Retinal pigment epithelial cell (primary cell): Measurements from ENCODE around the gene ARF6.
"Not testable (repeated sequence)": the region's sequence is repeated elsewhere in the genome, so short reads cannot be mapped to it uniquely, and the experiment has no call there.

Experiments used
- DNase-seq: peaks from one replicate; pipeline ENCODE4 v3.0.0-alpha.2; 2010; ENCODE audit warnings: low read depth
- H3K4me3 ChIP-seq: 2 replicates; pipeline ENCODE4 v1.5.1; 2011; ENCODE audit warnings: mild to moderate bottlenecking, low read length, control low read depth, moderate library complexity
- TF ChIP-seq, protein P1 (sequence below): conservative IDR thresholded peaks from 2 replicates; pipeline ENCODE4 v1.5.1; 2011; ENCODE audit warnings: low read depth, low read length, control low read depth, inconsistent platforms

ARF6 gene

DNA sequence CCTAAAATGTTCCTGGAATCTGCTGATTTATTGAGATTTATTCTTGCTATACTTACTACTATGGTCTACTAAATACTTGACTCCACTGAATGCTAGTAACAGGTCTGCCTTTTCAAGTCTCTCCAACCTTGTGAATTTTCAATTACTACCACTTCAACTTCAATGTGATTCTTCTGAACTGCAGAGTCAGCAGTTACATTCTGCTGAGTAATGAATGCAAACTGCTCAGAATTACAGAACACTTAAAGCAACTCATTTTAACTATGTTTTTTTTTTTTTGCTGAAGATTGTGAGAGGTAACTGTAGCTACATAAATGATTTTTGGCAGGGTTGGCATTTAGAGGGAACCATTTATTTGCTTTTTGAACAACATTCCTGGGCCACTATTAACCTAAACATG lies 41.8 kb downstream of the ARF6 start:
- TF ChIP-seq, protein P1, sequence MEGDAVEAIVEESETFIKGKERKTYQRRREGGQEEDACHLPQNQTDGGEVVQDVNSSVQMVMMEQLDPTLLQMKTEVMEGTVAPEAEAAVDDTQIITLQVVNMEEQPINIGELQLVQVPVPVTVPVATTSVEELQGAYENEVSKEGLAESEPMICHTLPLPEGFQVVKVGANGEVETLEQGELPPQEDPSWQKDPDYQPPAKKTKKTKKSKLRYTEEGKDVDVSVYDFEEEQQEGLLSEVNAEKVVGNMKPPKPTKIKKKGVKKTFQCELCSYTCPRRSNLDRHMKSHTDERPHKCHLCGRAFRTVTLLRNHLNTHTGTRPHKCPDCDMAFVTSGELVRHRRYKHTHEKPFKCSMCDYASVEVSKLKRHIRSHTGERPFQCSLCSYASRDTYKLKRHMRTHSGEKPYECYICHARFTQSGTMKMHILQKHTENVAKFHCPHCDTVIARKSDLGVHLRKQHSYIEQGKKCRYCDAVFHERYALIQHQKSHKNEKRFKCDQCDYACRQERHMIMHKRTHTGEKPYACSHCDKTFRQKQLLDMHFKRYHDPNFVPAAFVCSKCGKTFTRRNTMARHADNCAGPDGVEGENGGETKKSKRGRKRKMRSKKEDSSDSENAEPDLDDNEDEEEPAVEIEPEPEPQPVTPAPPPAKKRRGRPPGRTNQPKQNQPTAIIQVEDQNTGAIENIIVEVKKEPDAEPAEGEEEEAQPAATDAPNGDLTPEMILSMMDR = no peak
- no peak for DNase-seq
- H3K4me3 ChIP-seq = no peak overlapping the region

DNA sequence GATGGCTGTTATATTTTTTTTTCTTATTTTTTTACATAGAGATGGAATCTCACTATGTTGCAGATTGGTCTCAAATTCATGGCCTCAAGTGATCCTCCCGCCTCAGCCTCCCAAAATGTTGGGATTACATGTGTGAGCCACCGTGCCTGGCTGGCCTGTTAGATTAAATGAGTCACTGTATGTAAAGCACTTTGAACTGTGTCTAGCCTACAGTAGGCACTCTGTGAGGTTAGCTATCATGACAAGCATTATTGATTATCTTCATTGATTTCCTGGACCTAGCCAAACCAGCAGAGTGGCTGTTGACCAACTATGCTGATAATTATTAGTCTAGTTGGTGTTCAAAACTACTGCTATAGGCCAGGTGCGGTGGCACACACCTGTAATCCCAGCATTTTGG lies 42.6 kb downstream of the ARF6 start:
- no peak for DNase-seq
- no peak overlapping the region for H3K4me3 ChIP-seq
- TF ChIP-seq, protein P1 = no peak

DNA sequence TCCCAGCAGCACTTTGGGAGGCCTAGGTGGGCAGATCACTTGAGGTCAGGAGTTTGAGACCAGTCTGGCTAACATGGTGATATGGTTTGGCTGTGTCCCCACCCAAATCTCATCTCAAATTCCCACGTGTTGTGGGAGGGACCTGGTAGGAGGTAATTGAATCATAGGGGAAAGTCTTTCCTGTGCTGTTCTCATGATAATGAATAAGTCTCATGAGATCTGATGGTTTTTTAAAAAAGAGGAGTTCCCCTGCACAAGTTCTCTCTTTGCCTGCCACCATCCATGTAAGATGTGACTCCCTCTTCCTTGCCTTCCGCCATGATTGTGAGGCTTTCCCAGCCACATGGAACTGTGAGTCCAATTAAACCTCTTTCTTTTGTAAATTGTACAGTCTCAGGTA lies 43.4 kb downstream of the ARF6 start:
- not testable (repeated sequence) for H3K4me3 ChIP-seq, DNase-seq

DNA sequence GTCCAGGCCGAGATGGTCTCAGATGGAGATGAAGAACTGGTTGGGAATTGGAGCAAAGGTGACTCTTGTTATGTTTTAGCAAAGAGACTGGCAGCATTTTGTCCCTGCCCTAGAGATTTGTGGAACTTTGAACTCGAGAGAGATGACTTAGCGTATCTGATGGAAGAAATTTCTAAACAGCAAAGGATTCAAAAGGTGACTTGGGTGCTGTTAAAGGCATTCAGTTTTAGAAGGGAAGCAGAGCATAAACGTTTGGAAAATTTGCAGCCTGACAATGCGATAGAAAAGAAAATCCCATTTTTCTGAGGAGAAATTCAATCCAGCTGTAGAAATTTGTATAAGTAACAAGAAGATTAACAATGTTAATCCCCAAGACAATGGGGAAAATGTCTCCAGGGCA lies 44.0 kb downstream of the ARF6 start:
- not testable (repeated sequence) for H3K4me3 ChIP-seq, DNase-seq

DNA sequence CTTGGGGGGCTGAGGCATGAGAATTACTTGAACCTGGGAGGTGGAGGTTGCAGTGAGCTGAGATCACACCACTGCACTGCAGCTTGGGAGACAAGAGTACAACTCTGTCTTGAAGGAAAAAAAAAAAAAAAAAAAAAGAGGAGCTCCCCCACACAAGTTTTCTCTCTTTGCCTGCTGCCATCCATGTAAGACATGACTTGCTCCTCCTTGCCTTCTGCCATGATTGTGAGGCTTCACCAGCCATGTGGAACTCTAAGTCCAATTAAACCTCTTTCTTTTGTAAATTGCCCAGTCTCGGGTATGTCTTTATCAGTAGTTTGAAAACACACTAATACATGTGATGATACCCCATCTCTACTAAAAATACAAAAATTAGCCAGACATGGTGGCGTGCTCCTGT lies 46.3 kb downstream of the ARF6 start:
- DNase-seq, H3K4me3 ChIP-seq: not testable (repeated sequence)

DNA sequence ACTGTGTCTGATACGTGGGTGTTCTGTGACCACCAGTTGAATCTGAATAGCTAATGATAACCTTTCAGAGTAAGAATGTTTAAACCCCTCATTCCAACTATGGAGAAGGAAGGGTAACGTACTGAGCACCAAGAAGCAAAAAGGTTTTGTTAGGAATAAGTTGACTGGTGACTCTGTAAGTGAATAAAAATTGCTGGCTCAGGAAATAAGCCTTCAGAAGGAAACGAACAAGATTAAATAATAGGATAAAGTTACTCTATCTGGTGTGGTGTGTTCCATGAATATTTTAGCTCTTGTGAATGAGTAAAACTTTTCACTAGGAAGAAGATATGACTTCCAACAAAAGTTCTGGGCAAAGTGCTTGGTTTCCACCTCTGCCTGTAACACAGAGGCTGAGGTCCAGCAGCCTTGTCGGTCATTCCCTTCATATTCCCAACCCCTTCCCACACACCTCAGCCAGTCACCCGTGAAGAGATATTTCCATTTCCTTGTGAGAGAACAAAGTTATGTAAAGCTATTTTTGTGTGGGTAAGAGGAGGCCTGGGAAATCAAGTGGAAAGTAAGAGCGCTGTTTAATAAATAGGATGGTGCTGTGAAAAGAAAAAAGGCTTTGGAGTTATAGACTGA lies 47.1 kb downstream of the ARF6 start:
- no peak overlapping the region for H3K4me3 ChIP-seq
- DNase-seq = no peak
- TF ChIP-seq, protein P1 = no peak

DNA sequence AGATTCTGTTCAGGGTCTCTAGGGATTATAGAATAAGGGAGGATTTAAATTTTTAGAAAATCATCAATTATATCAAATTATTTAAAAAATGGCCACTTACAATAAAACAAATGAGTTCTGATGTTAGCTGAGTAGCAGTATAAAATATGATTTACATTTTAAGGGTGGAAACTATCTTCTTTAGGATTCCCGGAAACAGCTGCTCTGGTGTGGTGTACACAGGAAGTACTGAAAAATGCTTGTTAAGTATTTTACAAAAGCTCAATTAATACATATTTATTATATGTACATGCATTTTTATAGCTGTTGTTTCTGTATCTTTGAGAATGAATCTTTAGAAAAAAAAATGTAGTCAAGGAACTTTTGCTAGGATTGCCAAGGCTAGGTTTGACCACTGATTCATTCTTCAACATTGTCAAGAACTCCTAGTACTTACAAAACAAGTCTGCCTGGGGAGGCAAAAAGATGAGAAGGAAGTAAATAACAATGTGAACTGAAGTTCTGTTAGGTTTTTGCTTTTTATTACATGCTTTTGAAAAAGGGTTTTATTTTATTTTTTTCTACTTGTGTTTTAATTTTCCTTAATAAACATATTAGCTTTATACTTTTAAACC lies 48.0 kb downstream of the ARF6 start:
- TF ChIP-seq, protein P1 = no peak
- no peak for DNase-seq
- no peak overlapping the region for H3K4me3 ChIP-seq

DNA sequence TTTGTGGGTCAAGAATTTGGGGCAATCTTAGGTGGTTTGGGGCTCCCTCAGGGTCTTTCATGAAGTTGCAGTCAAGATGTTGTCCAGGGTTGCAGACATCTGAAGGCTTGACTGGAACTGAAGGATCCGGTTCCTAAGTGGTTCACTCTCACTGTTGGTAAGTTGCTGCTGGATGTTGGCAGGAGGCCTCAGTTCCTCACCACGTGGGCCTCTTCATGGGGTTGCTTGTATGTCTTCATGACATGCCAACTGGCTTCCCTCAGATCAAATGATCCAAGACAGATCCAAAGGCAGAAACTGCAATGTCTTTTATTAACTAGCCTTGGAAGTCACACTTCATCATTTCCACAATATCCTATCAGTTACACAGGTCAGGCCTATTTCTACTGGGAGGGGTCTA lies 49.2 kb downstream of the ARF6 start:
- DNase-seq = no peak
- TF ChIP-seq, protein P1 = no peak
- no peak overlapping the region for H3K4me3 ChIP-seq

DNA sequence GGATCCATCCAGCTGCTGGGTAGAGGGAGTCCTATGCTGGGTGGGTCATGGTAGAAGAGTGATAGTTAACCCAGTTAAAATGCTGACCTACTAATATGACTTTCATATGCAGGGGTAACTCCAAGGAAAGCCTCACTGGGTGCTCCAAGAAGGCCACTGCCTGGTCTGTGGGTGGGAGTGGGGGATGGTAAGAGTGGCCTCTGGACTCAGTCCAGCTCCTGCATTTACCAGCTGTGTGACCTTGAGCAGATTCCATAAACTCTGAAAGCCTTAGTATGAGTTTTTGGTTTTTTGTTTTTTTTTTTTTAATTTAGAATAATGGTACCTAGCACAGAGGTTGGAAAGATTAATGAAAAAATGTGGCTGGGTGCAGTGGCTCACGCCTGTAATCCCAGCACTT lies 51.6 kb downstream of the ARF6 start:
- no peak for DNase-seq
- TF ChIP-seq, protein P1 = no peak
- H3K4me3 ChIP-seq = no peak overlapping the region
